ENCODE data around the gene PIGC. TPM values are rescaled to one million over a fixed set of nuclear protein-coding genes. Genes with fewer than 3 reads are reported as not detected.

Gene PIGC
- total RNA-seq, 1 donor from 2014 or later: 25.0 TPM

DNA sequence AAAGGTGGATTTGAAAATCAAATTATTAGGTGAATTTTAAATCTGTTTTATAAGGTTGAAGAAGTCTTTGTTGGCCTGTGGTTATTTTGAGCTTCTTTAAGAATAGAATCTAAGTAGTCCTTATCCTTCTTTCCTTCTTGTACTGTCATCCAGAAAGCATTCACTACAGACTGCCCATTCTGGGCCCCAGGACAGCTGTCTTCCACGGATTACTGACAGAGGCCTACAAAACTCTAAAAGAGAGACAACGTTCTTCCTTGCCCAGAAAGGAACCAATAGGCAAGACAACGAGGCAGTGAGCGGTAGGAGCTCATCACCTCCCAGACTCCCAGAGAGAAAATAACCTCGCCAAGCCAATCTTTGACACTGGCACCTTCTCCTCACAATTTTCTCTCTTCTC, 24.4 kb upstream of the PIGC start:
- TF ChIP-seq, protein P1, sequence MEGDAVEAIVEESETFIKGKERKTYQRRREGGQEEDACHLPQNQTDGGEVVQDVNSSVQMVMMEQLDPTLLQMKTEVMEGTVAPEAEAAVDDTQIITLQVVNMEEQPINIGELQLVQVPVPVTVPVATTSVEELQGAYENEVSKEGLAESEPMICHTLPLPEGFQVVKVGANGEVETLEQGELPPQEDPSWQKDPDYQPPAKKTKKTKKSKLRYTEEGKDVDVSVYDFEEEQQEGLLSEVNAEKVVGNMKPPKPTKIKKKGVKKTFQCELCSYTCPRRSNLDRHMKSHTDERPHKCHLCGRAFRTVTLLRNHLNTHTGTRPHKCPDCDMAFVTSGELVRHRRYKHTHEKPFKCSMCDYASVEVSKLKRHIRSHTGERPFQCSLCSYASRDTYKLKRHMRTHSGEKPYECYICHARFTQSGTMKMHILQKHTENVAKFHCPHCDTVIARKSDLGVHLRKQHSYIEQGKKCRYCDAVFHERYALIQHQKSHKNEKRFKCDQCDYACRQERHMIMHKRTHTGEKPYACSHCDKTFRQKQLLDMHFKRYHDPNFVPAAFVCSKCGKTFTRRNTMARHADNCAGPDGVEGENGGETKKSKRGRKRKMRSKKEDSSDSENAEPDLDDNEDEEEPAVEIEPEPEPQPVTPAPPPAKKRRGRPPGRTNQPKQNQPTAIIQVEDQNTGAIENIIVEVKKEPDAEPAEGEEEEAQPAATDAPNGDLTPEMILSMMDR (conservative IDR thresholded peaks at IDR 0.05): no peak
- Mint-ChIP-seq H3K27ac (ENCODE audit: unreplicated experiment) (no peak overlapping the region), H3K27me3 (ENCODE audit: low read depth) (no peaks in the 10 kb centered on the region), H3K9me3 (peaks cover 2% of the 10 kb centered on the region), H3K4me1 (peaks cover 2% of the 10 kb centered on the region), H3K36me3 (ENCODE audit: low read depth) (no peaks in the 10 kb centered on the region), H3K4me3 (no peak overlapping the region)
- no peak for DNase-seq (ENCODE audit: low read depth, low spot score)

DNA sequence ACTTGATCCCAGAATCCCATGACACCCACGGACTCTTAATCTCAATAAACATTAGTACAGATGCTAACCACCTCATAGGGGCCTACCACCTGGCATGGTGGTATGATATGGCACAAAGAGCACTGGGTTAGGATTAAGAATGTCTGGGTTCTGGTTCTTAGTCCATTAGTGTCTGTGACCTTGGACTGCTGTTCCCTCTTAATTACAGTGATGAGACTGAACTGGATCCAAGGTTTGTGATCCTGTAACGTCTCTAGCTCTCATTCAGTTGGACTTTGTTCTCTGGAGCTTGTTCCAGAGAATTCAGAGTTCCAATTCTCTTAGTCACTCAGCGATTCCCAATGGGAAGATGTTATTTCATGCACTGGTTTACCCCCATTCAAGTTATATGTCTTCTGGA, 23.6 kb upstream of the PIGC start:
- no peak for DNase-seq (ENCODE audit: low read depth, low spot score)
- Mint-ChIP-seq H3K4me1 (no peaks in the 10 kb centered on the region), H3K27ac (ENCODE audit: unreplicated experiment) (no peak overlapping the region), H3K27me3 (ENCODE audit: low read depth) (no peaks in the 10 kb centered on the region), H3K4me3 (no peak overlapping the region), H3K9me3 (peaks cover 2% of the 10 kb centered on the region), H3K36me3 (ENCODE audit: low read depth) (no peaks in the 10 kb centered on the region)
- TF ChIP-seq, protein P1 (conservative IDR thresholded peaks at IDR 0.05): no peak

DNA sequence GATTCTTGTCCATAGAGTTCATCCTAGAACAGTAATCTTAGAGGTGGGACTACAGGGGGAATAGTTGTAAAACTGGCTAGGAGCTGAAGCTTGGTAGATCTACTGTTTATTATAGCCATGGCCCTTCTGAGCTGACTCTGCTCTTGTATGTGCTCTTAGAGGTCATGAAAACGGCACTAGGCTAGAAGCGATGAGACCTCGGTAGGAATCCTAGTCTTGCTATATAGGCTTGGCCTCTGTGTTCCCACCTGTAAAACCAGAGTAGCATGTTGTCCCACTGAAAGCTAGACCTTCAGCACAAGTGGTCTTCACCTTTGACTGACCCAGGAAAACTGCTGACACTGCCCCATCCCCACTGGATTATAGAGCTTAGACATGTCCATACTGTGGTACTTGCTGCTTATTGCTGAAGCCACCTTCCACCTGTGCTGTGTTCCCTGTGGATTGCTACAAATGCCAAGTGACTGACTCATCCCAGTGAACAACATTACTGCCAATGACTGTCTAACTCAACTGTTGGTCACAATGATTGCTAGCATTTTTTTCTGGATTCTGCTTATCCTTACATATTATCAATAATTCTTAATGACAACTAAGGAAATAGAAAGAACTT, 23.0 kb upstream of the PIGC start:
- TF ChIP-seq, protein P1 (conservative IDR thresholded peaks at IDR 0.05): no peak
- Mint-ChIP-seq H3K4me1 (peaks cover under 1% of the 10 kb centered on the region), H3K4me3 (no peak overlapping the region), H3K36me3 (ENCODE audit: low read depth) (no peaks in the 10 kb centered on the region), H3K27ac (ENCODE audit: unreplicated experiment) (no peak overlapping the region), H3K27me3 (ENCODE audit: low read depth) (no peaks in the 10 kb centered on the region), H3K9me3 (peaks cover under 1% of the 10 kb centered on the region)
- no peak for DNase-seq (ENCODE audit: low read depth, low spot score)

DNA sequence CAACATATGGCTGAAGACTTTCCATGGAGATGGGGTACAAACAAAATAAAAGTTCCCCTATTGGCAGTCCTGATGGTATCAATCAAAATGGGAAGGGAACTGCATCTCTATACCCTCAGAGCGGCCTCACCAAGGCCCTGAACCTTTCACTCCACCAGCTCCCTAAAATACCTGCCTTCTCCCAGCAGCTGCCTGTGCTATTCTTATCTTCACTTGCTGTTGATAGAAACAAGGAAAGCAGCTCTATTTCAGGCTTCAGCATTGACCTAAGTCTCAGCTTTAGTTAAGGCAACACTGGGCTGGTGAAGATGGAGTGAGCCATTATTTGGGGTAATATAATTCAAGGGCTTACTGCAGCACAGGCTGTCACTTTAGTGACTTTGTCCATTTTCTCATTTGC, 21.7 kb upstream of the PIGC start:
- TF ChIP-seq, protein P1 (conservative IDR thresholded peaks at IDR 0.05): no peak
- no peaks in the 10 kb centered on the region for H3K27me3 Mint-ChIP-seq (ENCODE audit: low read depth)
- H3K27ac Mint-ChIP-seq (ENCODE audit: unreplicated experiment): no peak overlapping the region
- H3K4me3 Mint-ChIP-seq: no peak overlapping the region
- no peaks in the 10 kb centered on the region for H3K36me3 Mint-ChIP-seq (ENCODE audit: low read depth)
- H3K4me1 Mint-ChIP-seq: peaks cover 14% of the 10 kb centered on the region
- no peak for DNase-seq (ENCODE audit: low read depth, low spot score)
- H3K9me3 Mint-ChIP-seq: no peaks in the 10 kb centered on the region

DNA sequence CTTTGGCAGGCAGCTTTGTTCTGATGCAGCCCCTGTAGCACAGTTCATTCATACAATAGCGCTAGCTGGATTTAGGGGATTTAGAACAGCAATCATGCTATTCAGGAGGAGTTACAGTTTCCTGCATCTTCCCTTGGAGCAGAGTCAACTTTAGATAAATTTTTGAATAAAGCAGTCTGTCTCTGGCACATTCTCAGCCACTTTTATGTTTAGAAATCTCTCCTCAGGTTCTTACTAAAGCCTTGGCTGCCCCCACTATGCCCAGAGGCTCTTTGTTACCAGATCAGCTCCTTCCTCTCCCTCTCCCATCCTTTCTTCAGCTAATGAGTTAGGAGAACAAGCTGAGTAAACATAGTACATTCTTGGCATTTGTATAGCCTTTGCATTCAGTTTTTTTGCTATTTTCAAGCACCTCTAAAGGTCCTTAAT, 17.0 kb upstream of the PIGC start:
- TF ChIP-seq, protein P1 (conservative IDR thresholded peaks at IDR 0.05): no peak
- peak overlapping the region; percentile 96 for H3K27ac Mint-ChIP-seq (ENCODE audit: unreplicated experiment)

More for the DNA sequence above, 17.0 kb upstream of the PIGC start:
- H3K4me3 Mint-ChIP-seq: peak overlapping the region; percentile 27
- H3K4me1 Mint-ChIP-seq: peaks cover 24% of the 10 kb centered on the region
- no peaks in the 10 kb centered on the region for H3K36me3 Mint-ChIP-seq (ENCODE audit: low read depth)
- H3K9me3 Mint-ChIP-seq: no peaks in the 10 kb centered on the region
- no peaks in the 10 kb centered on the region for H3K27me3 Mint-ChIP-seq (ENCODE audit: low read depth)
- no peak for DNase-seq (ENCODE audit: low read depth, low spot score)

All from neural crest cell (in vitro differentiated cells).